GM23248 (cell line): ENCODE measurements around the gene HOXA6.

Source experiments
- EZH2 ChIP-seq: fragments of 200-600 bp; sonication (generic); IDR thresholded peaks from 2 replicates; pipeline ENCODE4 v1.6.1; 2018; ENCODE audit warnings: antibody characterized with exemption, mild to moderate bottlenecking; ENCODE audit not compliant: insufficient read depth, poor library complexity, severe bottlenecking
- EZH2phosphoT487 ChIP-seq: fragments of 200-600 bp; sonication (generic); IDR thresholded peaks from 2 replicates; pipeline ENCODE4 v1.6.1; 2018; ENCODE audit warnings: antibody characterized with exemption, moderate library complexity, mild to moderate bottlenecking, low read depth; ENCODE audit not compliant: insufficient read depth

DNA sequence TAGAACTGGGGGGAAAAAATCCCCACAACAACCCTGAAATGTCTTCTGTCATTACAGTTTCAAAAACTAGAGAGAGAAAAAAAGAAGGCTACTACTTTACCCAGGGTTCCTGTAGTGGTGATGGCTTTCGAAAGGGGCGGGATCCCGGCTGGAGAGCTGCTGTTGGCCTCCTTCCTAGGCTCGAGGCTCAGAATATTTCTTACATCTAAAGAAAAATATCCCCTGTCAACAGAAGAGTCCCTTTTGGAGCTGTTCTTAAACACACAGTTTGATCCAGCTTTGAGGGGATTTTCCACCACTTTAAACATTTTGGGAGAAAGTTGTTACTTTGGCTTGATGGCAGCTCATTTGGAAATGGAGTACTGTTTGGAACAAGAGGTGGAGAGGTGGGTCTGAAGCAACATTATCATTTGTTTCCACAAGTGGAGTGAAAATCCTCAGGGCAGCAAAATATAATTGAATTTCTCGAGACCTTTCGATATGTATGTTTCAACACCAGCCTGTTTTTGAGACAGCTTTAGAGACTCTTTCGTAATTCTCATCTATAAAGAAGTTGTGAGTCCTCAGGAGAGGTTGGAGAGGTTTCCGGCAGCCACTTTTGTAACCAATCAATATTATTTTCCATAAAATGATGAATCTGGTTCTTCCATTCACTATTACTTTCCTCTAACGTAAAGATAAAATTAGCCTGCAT, 47.3 kb upstream of the HOXA6 start:
- no peak for TF ChIP-seq EZH2phosphoT487
- no peak for TF ChIP-seq EZH2
